ENCODE results near the gene PHF5A. TPM values are rescaled to one million over a fixed set of nuclear protein-coding genes. Genes with fewer than 3 reads are reported as not detected.

Gene PHF5A
- total RNA-seq, 1 experiment from 2014 or later, result 80.4 TPM

DNA sequence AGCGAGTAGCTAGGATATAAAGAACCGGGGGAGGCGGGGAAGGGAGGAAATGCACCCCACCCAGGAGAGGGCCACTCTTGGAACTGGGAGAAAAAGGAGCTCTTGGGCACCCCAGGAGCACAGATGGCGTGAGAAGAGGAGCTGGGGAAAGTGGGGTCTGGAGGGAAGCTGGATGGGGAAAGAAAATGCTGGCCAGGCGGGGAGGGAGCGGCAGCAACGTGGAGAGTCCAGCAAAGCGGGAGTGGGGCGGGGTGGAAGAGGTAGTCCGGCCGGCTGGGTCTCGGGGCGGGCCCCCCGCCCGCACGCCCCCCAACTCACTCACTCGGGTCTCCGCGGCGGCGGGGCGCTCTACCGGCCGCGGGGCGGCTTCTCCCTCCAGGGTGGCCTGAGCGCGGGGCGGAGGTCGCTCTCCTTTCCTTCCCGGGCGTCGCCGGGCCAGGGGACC lies 22.4 kb downstream of the PHF5A start:
- DNase-seq, result no peak
- Histone ChIP-seq H3K27ac (ENCODE audit: low read length) (peak overlapping the region; percentile 22), H3K9ac (ENCODE audit: low read length) (peak overlapping the region; percentile 97), H4K20me1 (ENCODE audit: low read length) (peaks cover 17% of the 10 kb centered on the region), H3K9me3 (ENCODE audit: low read length) (no peaks in the 10 kb centered on the region), H3K4me2 (ENCODE audit: low read length) (peak overlapping the region; percentile 77), H3K79me2 (ENCODE audit: low read length) (peaks cover 58% of the 10 kb centered on the region), H2AFZ (ENCODE audit: low read length) (no peak overlapping the region), H3K36me3 (ENCODE audit: low read depth, low read length) (peaks cover 4% of the 10 kb centered on the region; the same call in 1 of the 2 replicates), H3K4me1 (ENCODE audit: insufficient read depth, low read length) (peaks cover 4% of the 10 kb centered on the region; the same call in 1 of the 2 replicates), H3F3A (ENCODE audit: low read length, unreplicated experiment) (no peaks in the 10 kb centered on the region), H3K27me3 (ENCODE audit: low read length) (no peaks in the 10 kb centered on the region), H3K4me3 (ENCODE audit: low read length) (peak overlapping the region; percentile 82), H3K9me2 (replicated peaks; ENCODE audit: low read length) (no peaks in the 10 kb centered on the region)
- intact Hi-C loops (cut with micrococcal nuclease), result no loop called here
- ChIA-PET POLR2A (ENCODE audit: unreplicated experiment) (interaction anchor here (0.5 to 1.3 kb wide), 3 partner anchors 22 to 65 kb away, joined by 3 to 10 read pairs (median 6); partner anchors contain the start of genes PHF5A and TEF), CTCF (interaction anchor here (0.6 kb wide), 1 partner anchor 155 kb away, joined by 3 read pairs; no protein-coding TSS in a partner anchor)
- ATAC-seq, result no peak
- TF ChIP-seq EZH2phosphoT487 (IDR thresholded peaks at IDR 0.05; ENCODE audit: borderline replicate concordance, low read length) (no peak), CTCF (conservative IDR thresholded peaks at IDR 0.05; ENCODE audit: low read depth, low read length) (no peak), EZH2 (IDR thresholded peaks at IDR 0.05; ENCODE audit: low read length, unreplicated experiment) (no peak)
- no TSS peak for BruUV-seq (replicated peaks)

DNA sequence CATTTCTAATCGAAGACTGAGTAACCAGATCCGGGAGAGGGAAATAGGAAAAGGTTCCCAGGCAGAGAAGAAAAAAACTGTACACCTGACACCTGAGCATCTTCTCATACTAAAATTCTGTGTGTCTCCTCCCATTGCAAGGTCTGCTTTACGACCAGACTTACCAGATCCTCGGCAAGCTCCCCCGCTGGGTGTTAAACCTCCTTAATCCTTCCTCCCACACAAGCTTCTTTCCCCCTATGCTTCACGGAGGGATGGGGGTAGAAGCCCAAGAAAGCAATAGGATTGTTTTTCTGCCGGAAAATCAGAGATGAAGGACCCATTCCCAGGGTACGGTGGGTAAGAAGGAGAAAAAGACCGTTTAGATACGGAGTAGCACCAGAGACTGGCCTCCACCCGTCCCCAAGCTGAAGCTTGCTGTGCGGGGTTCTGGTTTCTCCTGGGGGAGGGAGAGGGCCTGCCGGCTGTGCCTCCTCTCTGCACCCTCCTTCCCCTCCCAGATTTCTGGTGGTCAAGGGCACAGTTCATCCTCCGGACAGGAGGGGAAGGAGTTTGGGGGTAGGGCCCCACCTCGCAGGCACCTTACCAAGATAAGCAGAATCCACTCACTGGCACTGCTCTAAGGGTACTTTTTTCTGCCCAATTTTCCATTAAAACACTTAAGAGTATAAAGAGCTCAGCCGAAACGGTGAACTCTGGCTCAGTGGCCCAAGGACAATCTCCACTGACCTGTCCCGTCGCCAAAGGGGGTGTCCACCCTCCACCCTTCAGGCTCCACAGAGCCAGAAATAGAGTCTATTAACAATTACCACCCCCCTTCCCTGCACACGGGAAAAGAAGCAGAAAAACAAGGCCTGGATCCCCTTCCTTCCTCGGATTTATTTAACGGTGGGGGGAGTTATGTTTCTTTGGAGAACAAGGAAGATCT lies 23.1 kb downstream of the PHF5A start:
- H3K36me3 ChIP-seq (ENCODE audit: low read depth, low read length), result peaks cover 4% of the 10 kb centered on the region; the same call in 1 of the 2 replicates
- DNase-seq (peak; percentile 43), ATAC-seq (no peak)
- peaks cover 17% of the 10 kb centered on the region for H4K20me1 ChIP-seq (ENCODE audit: low read length)
- H3K4me1 ChIP-seq (ENCODE audit: insufficient read depth, low read length), result peaks cover 4% of the 10 kb centered on the region; the same call in 1 of the 2 replicates
- no peaks in the 10 kb centered on the region for H3K27me3 ChIP-seq (ENCODE audit: low read length)
- CTCF ChIA-PET, result no interaction called here
- H3K4me3 ChIP-seq (ENCODE audit: low read length), result peak overlapping the region; percentile 82
- H3K9me2 ChIP-seq (replicated peaks; ENCODE audit: low read length), result no peaks in the 10 kb centered on the region
- peak overlapping the region; percentile 77 for H3K4me2 ChIP-seq (ENCODE audit: low read length)
- peak overlapping the region; percentile 97 for H3K9ac ChIP-seq (ENCODE audit: low read length)
- peaks cover 65% of the 10 kb centered on the region for H3K79me2 ChIP-seq (ENCODE audit: low read length)
- peak overlapping the region; percentile 22 for H3K27ac ChIP-seq (ENCODE audit: low read length)
- TF ChIP-seq CTCF (conservative IDR thresholded peaks at IDR 0.05; ENCODE audit: low read depth, low read length) (no peak), EZH2 (IDR thresholded peaks at IDR 0.05; ENCODE audit: low read length, unreplicated experiment) (no peak), EZH2phosphoT487 (IDR thresholded peaks at IDR 0.05; ENCODE audit: borderline replicate concordance, low read length) (no peak)
- BruUV-seq (replicated peaks), result TSS peak; percentile 36
- H3K9me3 ChIP-seq (ENCODE audit: low read length), result no peaks in the 10 kb centered on the region
- POLR2A ChIA-PET (ENCODE audit: unreplicated experiment), result interaction anchor here (0.5 to 1.3 kb wide), 2 partner anchors 23 to 144 kb away, joined by 10 to 17 read pairs; partner anchors contain the start of genes PHF5A and PMM1
- intact Hi-C loops (cut with micrococcal nuclease), result no loop called here
- no peak overlapping the region for H2AFZ ChIP-seq (ENCODE audit: low read length)
- no peaks in the 10 kb centered on the region for H3F3A ChIP-seq (ENCODE audit: low read length, unreplicated experiment)
